Activated naive CD4-positive, alpha-beta T cell treated with anti-CD3 and anti-CD28 coated beads, Interleukin-2, amount 50 U/mL, for 72 hours (primary cell): Measurements from ENCODE around the gene TNFSF8. TPM values are rescaled to one million over a fixed set of nuclear protein-coding genes. Genes with fewer than 3 reads are reported as not detected.
A peak's percentile ranks its signal among the peaks of the same experiment; 100 is the strongest.

ENCODE experiments used
- ATAC-seq, 2 donors: fragments of 150-1000 bp; cut with Tn5 transposase; 2 replicates each; pipeline ENCODE4 v1.10.0; 2021; ENCODE audit warnings: mild to moderate bottlenecking in 2 of 2, moderate library complexity in 2 of 2
- DNase-seq, 2 donors: peaks; one replicate each; pipeline ENCODE4 v3.0.0; 2021 to 2022; ENCODE audit warnings: low spot score in 2 of 2
- H3K27ac Mint-ChIP-seq, 2 donors: one replicate each; pipeline ENCODE4 v1.8.0; 2022; ENCODE audit warnings: mild to moderate bottlenecking in 2 of 2, mixed read lengths in 2 of 2
- H3K36me3 Mint-ChIP-seq, 2 donors: one replicate each; pipeline ENCODE4 v1.8.0; 2022; ENCODE audit warnings: mixed read lengths in 2 of 2
- H3K9me3 Mint-ChIP-seq, 2 donors: one replicate each; pipeline ENCODE4 v1.8.0; 2022; ENCODE audit warnings: mixed read lengths in 2 of 2
- total RNA-seq, 2 donors: library from RNA; stranded (reverse); gene quantifications; one replicate each; pipeline ENCODE4 v1.2.3, GENCODE V29; 2022

The TNFSF8 gene
- total RNA-seq = 10 to 100 TPM; 11.0 to 26.9 TPM

- Mint-ChIP-seq H3K36me3 (peaks cover 26 to 37% of the 10 kb centered on the region in 2 donors), H3K27ac (peak within 1 kb of the TSS; percentile 91 to 97), H3K9me3 (peaks cover 5 to 6% of the 10 kb centered on the region in 2 donors)
- DNase-seq = peak in 1 of 2 donors; percentile 59
- peak; percentile 83 to 84 for ATAC-seq
Observed at GRCh38 chr9:114930056-114930812, at the start of gene TNFSF8. TNFSF8 (minus strand) TSS chr9:114930591; CDS start chr9:114930303, 288 bp downstream.

GRCh38 chr9:114973216-114973615, 42.8 kb upstream of the TNFSF8 start:
- Mint-ChIP-seq H3K36me3 (peaks cover 0 to 11% of the 10 kb centered on the region in 2 donors), H3K9me3 (no peaks in the 10 kb centered on the region), H3K27ac (no peak overlapping the region)
- ATAC-seq (no peak), DNase-seq (no peak)

GRCh38 chr9:114972510-114973136, 42.2 kb upstream of the TNFSF8 start:
- H3K27ac Mint-ChIP-seq = no peak overlapping the region
- no peak for DNase-seq
- peaks cover 0 to 11% of the 10 kb centered on the region in 2 donors for H3K36me3 Mint-ChIP-seq
- H3K9me3 Mint-ChIP-seq = no peaks in the 10 kb centered on the region
- ATAC-seq = no peak

- no peak overlapping the region for H3K27ac Mint-ChIP-seq
Observed at GRCh38 chr9:114969269-114969668, 38.9 kb upstream of the TNFSF8 start.

GRCh38 chr9:114968671-114969070, 38.3 kb upstream of the TNFSF8 start:
- peaks cover 3% of the 10 kb centered on the region in 2 donors for H3K9me3 Mint-ChIP-seq
- H3K27ac Mint-ChIP-seq = no peak overlapping the region
- peaks cover 0 to 4% of the 10 kb centered on the region in 2 donors for H3K36me3 Mint-ChIP-seq
- no peak for DNase-seq
- peak; percentile 51 to 98 for ATAC-seq

More at GRCh38 chr9:114969269-114969668, 38.9 kb upstream of the TNFSF8 start:
- H3K36me3 Mint-ChIP-seq = no peaks in the 10 kb centered on the region
- DNase-seq (no peak), ATAC-seq (no peak)
- no peaks in the 10 kb centered on the region for H3K9me3 Mint-ChIP-seq

GRCh38 chr9:114965564-114965963, 35.2 kb upstream of the TNFSF8 start:
- no peak for DNase-seq
- Mint-ChIP-seq H3K36me3 (peaks cover 14 to 31% of the 10 kb centered on the region in 2 donors), H3K9me3 (peaks cover 17 to 29% of the 10 kb centered on the region in 2 donors), H3K27ac (no peak overlapping the region)
- ATAC-seq = no peak

- H3K9me3 Mint-ChIP-seq = peaks cover 28 to 45% of the 10 kb centered on the region in 2 donors
- DNase-seq (no peak), ATAC-seq (no peak)
- no peak overlapping the region for H3K27ac Mint-ChIP-seq
- H3K36me3 Mint-ChIP-seq = peaks cover 25 to 51% of the 10 kb centered on the region in 2 donors
Observed at GRCh38 chr9:114962809-114963208, 32.4 kb upstream of the TNFSF8 start.

GRCh38 chr9:114960276-114960675, 29.9 kb upstream of the TNFSF8 start:
- peak; percentile 23 to 57 for ATAC-seq
- Mint-ChIP-seq H3K27ac (peak overlapping the region; percentile 16 to 37), H3K9me3 (peaks cover 32 to 50% of the 10 kb centered on the region in 2 donors)

GRCh38 chr9:114958844-114959235, 28.4 kb upstream of the TNFSF8 start:
- ATAC-seq = no peak
- H3K9me3 Mint-ChIP-seq = peaks cover 31 to 48% of the 10 kb centered on the region in 2 donors
- H3K27ac Mint-ChIP-seq = peak overlapping the region; percentile 70 to 88
- DNase-seq = no peak
- H3K36me3 Mint-ChIP-seq = peaks cover 25 to 56% of the 10 kb centered on the region in 2 donors

More at GRCh38 chr9:114960276-114960675, 29.9 kb upstream of the TNFSF8 start:
- no peak for DNase-seq
- peaks cover 25 to 58% of the 10 kb centered on the region in 2 donors for H3K36me3 Mint-ChIP-seq

- Mint-ChIP-seq H3K9me3 (peaks cover 29 to 45% of the 10 kb centered on the region in 2 donors), H3K36me3 (peaks cover 25 to 53% of the 10 kb centered on the region in 2 donors), H3K27ac (peak overlapping the region; percentile 88 to 89)
- DNase-seq = peak; percentile 39 to 61
- ATAC-seq = peak; percentile 87 to 89
Observed at GRCh38 chr9:114958021-114958843, 27.8 kb upstream of the TNFSF8 start.

GRCh38 chr9:114957558-114957957, 27.2 kb upstream of the TNFSF8 start:
- Mint-ChIP-seq H3K36me3 (peaks cover 25 to 47% of the 10 kb centered on the region in 2 donors), H3K9me3 (peaks cover 28 to 39% of the 10 kb centered on the region in 2 donors), H3K27ac (peak overlapping the region; percentile 84 to 88)
- ATAC-seq = peak; percentile 55 to 59
- DNase-seq = no peak

GRCh38 chr9:114954956-114955582, 24.7 kb upstream of the TNFSF8 start:
- Mint-ChIP-seq H3K9me3 (peaks cover 14 to 19% of the 10 kb centered on the region in 2 donors), H3K27ac (no peak overlapping the region), H3K36me3 (peaks cover 11 to 22% of the 10 kb centered on the region in 2 donors)
- no peak for ATAC-seq
- DNase-seq = no peak

- no peak overlapping the region for H3K27ac Mint-ChIP-seq
- peaks cover 1 to 11% of the 10 kb centered on the region in 2 donors for H3K36me3 Mint-ChIP-seq
- peak in 1 of 2 donors; percentile 25 for ATAC-seq
- DNase-seq = no peak
- H3K9me3 Mint-ChIP-seq = peaks cover 5 to 8% of the 10 kb centered on the region in 2 donors
Observed at GRCh38 chr9:114953959-114954358, 23.6 kb upstream of the TNFSF8 start.

- Mint-ChIP-seq H3K27ac (no peak overlapping the region), H3K9me3 (peaks cover 4 to 5% of the 10 kb centered on the region in 2 donors), H3K36me3 (peaks cover 0 to 7% of the 10 kb centered on the region in 2 donors)
- no peak for DNase-seq
- ATAC-seq = no peak
Observed at GRCh38 chr9:114953046-114953445, 22.7 kb upstream of the TNFSF8 start.

- Mint-ChIP-seq H3K27ac (no peak overlapping the region), H3K36me3 (no peaks in the 10 kb centered on the region), H3K9me3 (no peaks in the 10 kb centered on the region)
- DNase-seq (no peak), ATAC-seq (no peak)
Observed at GRCh38 chr9:114950761-114951160, 20.4 kb upstream of the TNFSF8 start.

GRCh38 chr9:114947058-114947457, 16.7 kb upstream of the TNFSF8 start:
- DNase-seq (no peak), ATAC-seq (no peak)
- no peaks in the 10 kb centered on the region for H3K36me3 Mint-ChIP-seq
- H3K27ac Mint-ChIP-seq = no peak overlapping the region
- H3K9me3 Mint-ChIP-seq = no peaks in the 10 kb centered on the region
